NCI-H2196 treated with DMSO at 0.1 percent for 48 hours (cell line): ENCODE data around the gene HDAC8.

Source experiments
- DNase-seq: peaks from one replicate; lab custom pipeline; 2025; ENCODE audit not compliant: unreplicated experiment; lab: John Stamatoyannopoulos, UW

HDAC8 gene

GRCh38 chrX:72381439-72382201, 191.0 kb downstream of the HDAC8 start:
- DNase-seq: no peak

DNA sequence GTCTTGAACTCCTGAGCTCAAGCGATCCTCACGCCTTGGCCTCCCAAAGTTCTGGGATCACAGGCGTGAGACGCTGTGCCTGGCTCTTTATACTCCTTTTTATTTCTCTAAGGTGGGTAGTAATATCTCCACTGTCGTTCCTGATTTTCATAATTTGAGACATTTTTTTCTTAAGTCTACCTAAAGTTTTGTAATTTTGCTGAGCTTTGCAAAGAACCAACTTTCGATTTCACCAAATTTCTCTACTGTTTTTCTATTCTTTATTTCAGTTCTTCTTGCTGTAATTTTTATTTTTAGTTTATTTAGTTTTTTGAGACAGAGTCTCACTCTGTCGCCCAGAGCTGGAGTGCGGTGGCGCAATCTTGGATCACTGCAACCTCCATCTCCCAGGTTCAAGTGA, 196.5 kb downstream of the HDAC8 start:
- no peak for DNase-seq

GRCh38 chrX:72373136-72373535, 199.5 kb downstream of the HDAC8 start:
- DNase-seq: no peak

DNA sequence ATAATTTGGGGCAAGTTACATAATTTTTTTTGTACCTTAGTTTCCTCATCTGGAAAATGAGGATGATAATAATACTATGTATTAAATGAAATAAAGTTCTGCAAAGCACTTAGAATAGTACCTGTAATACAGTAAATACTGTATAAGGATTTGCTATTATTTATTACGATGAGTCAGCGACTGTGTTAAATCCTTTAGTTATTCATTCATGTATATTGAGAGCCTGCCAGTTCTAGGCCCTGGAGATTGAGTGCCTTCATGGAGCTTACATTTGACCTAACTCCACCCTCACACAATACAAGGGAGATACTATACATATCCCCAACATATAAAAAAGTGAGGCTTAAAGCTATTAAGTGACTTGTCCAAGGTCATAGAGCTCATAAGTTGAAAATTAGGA, 199.9 kb downstream of the HDAC8 start:
- no peak for DNase-seq

GRCh38 chrX:72371405-72371804, 201.2 kb downstream of the HDAC8 start:
- no peak for DNase-seq

GRCh38 chrX:72368796-72369195, 203.8 kb downstream of the HDAC8 start:
- DNase-seq: no peak

GRCh38 chrX:72367516-72367915, 205.1 kb downstream of the HDAC8 start:
- DNase-seq: no peak

- DNase-seq: no peak
Observed at GRCh38 chrX:72366701-72367454, 205.8 kb downstream of the HDAC8 start.

DNA sequence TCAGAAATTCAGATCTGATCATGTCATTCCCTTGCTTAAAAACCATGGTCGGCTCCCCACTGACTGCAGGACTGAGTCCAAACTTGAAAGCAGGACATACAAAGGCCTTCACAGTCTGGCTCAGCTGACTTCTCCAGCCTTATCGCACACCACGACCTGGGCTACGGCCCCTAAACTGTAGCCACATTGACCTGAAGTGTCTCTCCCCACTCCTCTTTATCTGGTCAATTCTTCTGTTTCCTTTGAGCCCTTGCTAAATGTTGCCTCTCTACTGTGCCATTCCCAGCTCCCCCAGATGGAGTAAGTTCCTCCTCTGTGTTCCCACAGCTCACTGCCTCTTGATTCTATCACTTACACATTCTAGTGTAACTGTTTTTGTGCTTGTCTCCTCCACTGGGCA, 206.5 kb downstream of the HDAC8 start:
- no peak for DNase-seq

DNA sequence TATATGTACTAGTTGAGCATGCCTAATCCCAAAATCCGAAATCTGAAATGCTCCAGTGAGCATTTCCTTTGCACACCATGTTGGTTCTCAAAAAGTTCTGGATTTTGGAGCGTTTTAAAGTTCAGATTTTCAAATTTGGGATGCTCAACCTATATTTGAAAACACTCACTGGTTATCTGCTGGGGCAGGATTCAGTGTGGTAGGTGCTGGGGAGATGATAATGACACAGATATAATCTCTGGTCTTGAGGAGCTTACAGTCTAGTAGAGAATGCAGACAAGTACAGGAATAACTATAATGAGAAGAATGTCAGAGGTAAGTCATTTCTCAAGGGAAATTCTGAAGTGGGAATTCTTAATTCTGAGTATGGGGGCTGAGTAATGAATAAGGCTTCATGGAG, 207.5 kb downstream of the HDAC8 start:
- DNase-seq: no peak

DNA sequence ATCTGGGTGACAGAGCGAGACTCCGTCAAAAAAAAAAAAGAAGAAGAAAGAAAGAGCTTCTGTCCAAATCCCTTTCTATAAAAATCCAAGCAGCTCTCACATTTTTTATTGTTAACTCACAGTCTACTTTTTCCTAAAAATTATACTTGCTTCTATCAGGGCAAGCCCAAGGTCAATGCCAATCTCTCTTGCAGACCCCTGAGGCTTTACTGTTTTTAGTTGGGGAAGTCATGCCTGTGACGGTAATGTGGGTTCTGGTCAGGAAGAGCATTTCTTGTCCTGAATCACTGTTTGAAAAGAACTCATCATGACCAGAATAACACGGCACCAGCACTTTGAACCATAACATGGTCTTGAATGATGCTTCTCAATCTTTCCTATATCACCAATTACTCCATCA, 212.3 kb downstream of the HDAC8 start:
- DNase-seq: no peak

- DNase-seq: no peak
Observed at GRCh38 chrX:72358313-72358712, 214.3 kb downstream of the HDAC8 start.

GRCh38 chrX:72352786-72353185, 219.9 kb downstream of the HDAC8 start:
- DNase-seq: no peak

DNA sequence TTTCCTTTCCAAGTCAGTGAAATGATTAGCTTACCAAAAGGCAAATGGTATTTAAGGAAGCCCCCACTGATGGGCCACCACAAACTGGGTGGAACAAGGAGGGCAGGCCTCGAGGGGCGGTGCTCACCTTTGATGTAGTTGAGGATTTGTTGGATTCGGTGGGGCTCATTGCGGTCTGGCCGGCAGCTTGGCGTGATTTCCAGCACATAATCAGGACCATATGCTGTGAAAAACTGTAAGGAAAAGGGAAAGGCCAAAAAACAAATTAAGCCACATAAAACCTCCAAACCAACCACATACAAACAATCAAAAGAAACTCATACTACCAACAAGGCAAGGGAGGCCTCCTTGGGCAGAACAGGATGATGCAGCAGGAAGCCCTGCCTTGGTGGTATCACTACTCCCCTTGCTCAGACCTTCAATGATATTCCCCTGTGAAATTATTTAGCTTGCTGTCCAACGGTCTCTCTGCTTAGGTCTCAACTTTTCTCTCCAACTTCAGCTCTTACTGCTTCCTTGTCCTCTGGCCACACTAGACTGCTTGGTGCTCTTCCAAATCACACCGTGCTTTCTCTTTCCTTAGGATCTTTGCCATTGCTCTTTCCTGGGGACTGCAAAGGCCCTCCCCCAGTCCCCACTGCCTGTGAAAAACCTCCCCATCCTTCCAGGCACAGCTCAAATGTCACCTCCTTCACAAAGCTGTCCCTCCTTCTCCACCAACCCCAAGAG, 220.9 kb downstream of the HDAC8 start:
- no peak for DNase-seq

- DNase-seq: no peak
Observed at GRCh38 chrX:72349190-72349589, 223.5 kb downstream of the HDAC8 start.

DNA sequence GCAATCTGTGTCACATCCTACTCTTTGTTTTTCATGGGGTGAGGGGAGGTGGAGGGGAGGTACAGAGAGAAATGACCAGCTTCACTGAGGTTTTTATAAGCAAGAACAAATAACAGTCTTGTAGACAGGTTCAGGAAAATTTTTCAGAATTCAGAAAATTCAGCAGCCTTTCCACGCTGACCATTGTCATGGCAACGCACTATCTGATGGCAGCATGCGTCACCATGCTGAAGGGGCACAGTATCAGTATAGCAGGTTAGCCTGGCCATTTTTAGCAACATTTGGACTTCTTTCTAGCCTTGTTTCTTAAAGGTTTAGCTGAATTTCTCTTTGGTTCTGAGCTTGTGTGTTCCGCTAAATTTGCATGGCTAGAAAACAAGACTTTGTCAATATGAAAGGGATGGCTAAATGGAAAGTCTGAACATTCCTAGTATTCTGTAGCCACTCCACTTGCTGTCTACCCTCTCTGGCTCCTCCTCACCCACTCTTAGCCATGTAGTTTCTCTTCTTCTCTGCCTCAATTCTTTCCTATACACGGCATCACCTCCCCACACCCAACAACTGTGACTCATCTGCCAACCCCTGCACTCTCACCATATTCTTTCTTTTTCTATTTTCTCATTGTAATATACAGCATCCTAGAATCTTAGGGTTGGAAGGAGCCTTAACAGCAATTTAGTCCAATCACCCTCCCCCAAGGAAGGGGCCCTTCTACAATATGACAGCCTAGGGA, 224.2 kb downstream of the HDAC8 start:
- DNase-seq: no peak

- no peak for DNase-seq
Observed at GRCh38 chrX:72347366-72347765, 225.3 kb downstream of the HDAC8 start.

DNA sequence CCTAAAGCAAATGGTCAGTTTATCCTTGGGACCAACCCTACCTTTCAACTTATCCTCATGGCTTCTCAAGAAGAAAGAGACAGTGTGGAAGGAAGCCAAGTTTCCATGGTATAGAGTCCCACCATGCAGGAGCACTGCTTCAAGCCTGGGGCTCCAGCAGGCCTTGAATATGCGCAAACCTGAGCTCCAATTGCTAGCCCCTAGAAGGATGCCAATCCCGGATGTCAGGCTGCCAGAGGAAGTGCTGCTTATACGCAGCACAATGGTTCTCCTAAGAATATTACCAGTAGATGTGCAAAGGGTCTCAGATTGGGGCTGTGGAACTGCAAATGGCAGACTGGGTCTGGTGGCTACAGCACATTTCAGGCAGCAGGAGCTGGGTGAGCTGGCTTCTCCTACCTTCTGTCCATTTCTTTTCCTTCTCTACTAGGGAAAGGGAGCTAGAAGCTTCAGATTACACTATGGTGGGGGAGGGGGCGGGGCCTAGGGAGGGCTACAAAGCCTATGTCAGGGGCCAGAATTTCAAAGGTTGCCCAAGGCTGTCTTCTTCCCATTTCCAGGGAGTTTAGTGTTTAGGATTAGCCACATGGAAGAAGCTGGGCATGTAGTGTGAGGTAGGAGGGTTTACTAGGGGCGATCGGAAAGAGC, 226.2 kb downstream of the HDAC8 start:
- DNase-seq: no peak

- no peak for DNase-seq
Observed at GRCh38 chrX:72340626-72341025, 232.0 kb downstream of the HDAC8 start.

GRCh38 chrX:72340041-72340440, 232.6 kb downstream of the HDAC8 start:
- no peak for DNase-seq

- no peak for DNase-seq
Observed at GRCh38 chrX:72330131-72330530, 242.5 kb downstream of the HDAC8 start.
